ENCODE measurements around the gene EPB41L4B.

DNA sequence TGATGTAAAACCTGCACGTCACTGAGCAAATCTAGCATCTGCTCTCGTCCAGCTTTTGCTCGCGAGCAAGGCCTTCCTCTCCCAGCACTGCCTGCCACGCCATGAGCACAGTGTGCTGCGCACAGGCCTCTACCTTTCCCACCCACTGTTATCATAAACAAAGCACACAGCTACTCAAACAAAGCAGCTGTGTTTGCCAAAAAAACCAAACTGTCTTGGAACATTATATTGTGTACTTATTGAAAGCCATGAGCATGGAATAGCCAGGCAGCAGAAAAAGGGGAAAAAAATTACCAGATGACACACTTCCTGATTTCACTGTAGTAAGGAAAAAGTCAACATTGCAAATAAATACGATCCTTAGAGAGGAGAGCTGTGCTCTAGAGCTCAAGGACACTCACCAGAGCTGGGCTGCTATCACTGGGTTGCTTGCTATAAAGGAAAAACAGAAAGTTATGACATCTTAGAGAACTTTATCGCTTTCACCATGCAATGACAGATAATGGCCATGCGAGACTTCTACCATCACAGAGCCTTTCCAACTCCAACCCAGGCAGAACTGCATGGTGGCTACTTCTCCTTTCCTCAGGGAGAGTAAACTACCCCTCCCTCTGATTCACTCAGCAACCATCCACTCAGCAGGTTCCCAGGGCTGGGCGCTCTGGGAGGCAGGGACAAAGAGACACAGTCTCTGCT lies 69.6 kb downstream of the EPB41L4B start:
- TF ChIP-seq, protein P1, sequence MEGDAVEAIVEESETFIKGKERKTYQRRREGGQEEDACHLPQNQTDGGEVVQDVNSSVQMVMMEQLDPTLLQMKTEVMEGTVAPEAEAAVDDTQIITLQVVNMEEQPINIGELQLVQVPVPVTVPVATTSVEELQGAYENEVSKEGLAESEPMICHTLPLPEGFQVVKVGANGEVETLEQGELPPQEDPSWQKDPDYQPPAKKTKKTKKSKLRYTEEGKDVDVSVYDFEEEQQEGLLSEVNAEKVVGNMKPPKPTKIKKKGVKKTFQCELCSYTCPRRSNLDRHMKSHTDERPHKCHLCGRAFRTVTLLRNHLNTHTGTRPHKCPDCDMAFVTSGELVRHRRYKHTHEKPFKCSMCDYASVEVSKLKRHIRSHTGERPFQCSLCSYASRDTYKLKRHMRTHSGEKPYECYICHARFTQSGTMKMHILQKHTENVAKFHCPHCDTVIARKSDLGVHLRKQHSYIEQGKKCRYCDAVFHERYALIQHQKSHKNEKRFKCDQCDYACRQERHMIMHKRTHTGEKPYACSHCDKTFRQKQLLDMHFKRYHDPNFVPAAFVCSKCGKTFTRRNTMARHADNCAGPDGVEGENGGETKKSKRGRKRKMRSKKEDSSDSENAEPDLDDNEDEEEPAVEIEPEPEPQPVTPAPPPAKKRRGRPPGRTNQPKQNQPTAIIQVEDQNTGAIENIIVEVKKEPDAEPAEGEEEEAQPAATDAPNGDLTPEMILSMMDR (IDR thresholded peaks at IDR 0.05; ENCODE audit: low read depth, low read length), result no peak
- TF ChIP-seq POLR2A (IDR thresholded peaks at IDR 0.05; ENCODE audit: extremely low read depth, insufficient read length), result no peak
- TF ChIP-seq, protein P2, sequence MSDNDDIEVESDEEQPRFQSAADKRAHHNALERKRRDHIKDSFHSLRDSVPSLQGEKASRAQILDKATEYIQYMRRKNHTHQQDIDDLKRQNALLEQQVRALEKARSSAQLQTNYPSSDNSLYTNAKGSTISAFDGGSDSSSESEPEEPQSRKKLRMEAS (IDR thresholded peaks at IDR 0.05; ENCODE audit: low read depth, low read length), result no peak
- TF ChIP-seq MYC (IDR thresholded peaks at IDR 0.05; ENCODE audit: low read depth, low read length), result no peak

Data from NB4 (cell line).